Mesendoderm (in vitro differentiated cells): ENCODE data around the gene RABGAP1L.

Experiments
- DNase-seq: peaks from one replicate; pipeline ENCODE4 v3.0.0; 2013
- H2AK5ac ChIP-seq: 2 replicates; pipeline ENCODE4 v1.6.1; 2013; ENCODE audit warnings: low read length, inconsistent platforms
- H2BK120ac ChIP-seq: 2 replicates; pipeline ENCODE4 v1.6.1; 2013; ENCODE audit warnings: low read depth, mild to moderate bottlenecking, low read length, moderate library complexity, mixed read lengths
- H2BK15ac ChIP-seq: replicated peaks from 2 replicates; pipeline ENCODE4 v1.6.1; 2013; ENCODE audit warnings: low read depth, mild to moderate bottlenecking, moderate library complexity
- H2BK5ac ChIP-seq: 2 replicates; pipeline ENCODE4 v1.6.1; 2013; ENCODE audit warnings: low read length, inconsistent platforms
- H3K18ac ChIP-seq: 2 replicates; pipeline ENCODE4 v1.6.1; 2013; ENCODE audit warnings: mild to moderate bottlenecking, low read length, mixed read lengths
- H3K23ac ChIP-seq: one replicate; pipeline ENCODE4 v1.6.1; 2013; ENCODE audit warnings: low read length
- H3K27ac ChIP-seq: 2 replicates; pipeline ENCODE4 v1.5.1; 2013; ENCODE audit warnings: low read depth, mild to moderate bottlenecking, inconsistent platforms, low read length, moderate library complexity
- H3K27me3 ChIP-seq: 2 replicates; pipeline ENCODE4 v1.6.1; 2013; ENCODE audit warnings: low read length, control low read depth, mild to moderate bottlenecking, inconsistent platforms; ENCODE audit not compliant: insufficient read depth, poor library complexity
- H3K36me3 ChIP-seq: 2 replicates; pipeline ENCODE4 v1.6.1; 2013; ENCODE audit warnings: low read length, inconsistent platforms; ENCODE audit not compliant: control insufficient read depth, insufficient read depth
- H3K4ac ChIP-seq: one replicate; pipeline ENCODE4 v1.6.1; 2013; ENCODE audit warnings: low read depth, mild to moderate bottlenecking, low read length, moderate library complexity
- H3K4me1 ChIP-seq: 2 replicates; pipeline ENCODE4 v1.6.1; 2013; ENCODE audit warnings: low read depth, low read length, inconsistent platforms; ENCODE audit not compliant: control insufficient read depth
- H3K4me2 ChIP-seq: 2 replicates; pipeline ENCODE4 v1.6.1; 2013; ENCODE audit warnings: low read length
- H3K4me3 ChIP-seq: 2 replicates; pipeline ENCODE4 v1.5.1; 2013; ENCODE audit warnings: mild to moderate bottlenecking, low read length
- H3K56ac ChIP-seq: one replicate; pipeline ENCODE4 v1.6.1; 2013; ENCODE audit warnings: low read length
- H3K79me1 ChIP-seq: 2 replicates; pipeline ENCODE4 v1.6.1; 2013; ENCODE audit warnings: low read length, inconsistent platforms
- H3K79me2 ChIP-seq: 2 replicates; pipeline ENCODE4 v1.6.1; 2013; ENCODE audit warnings: mild to moderate bottlenecking, low read length; ENCODE audit not compliant: control insufficient read depth, insufficient read depth
- H3K9ac ChIP-seq: 2 replicates; pipeline ENCODE4 v1.6.1; 2013; ENCODE audit warnings: low read length, inconsistent platforms
- H4K5ac ChIP-seq: one replicate; pipeline ENCODE4 v1.6.1; 2013; ENCODE audit warnings: low read length
- H4K8ac ChIP-seq: one replicate; pipeline ENCODE4 v1.6.1; 2013; ENCODE audit warnings: low read depth, mild to moderate bottlenecking, control low read depth, low read length, moderate library complexity
- WGBS: extraction: QIAGEN DNeasy Blood & Tissue Kit; methylation state at CpG from one replicate; pipeline ENCODE4 v1.1.7; 2013; ENCODE audit warnings: low lambda C conversion rate, missing lambda C conversion rate; ENCODE audit not compliant: insufficient coverage; ENCODE audit errors: extremely low coverage; 5-methylcytosine and 5-hydroxymethylcytosine counted together

RABGAP1L gene

GRCh38 chr1:174149216-174149615 lies 10.1 kb upstream of the RABGAP1L start:
- no CpG with 5 or more reads among the region's 4 CpGs for WGBS
- no peak overlapping the region for H2BK120ac ChIP-seq
- H3K4me2 ChIP-seq = no peak overlapping the region
- H2BK15ac ChIP-seq = no peak overlapping the region
- H3K4me1 ChIP-seq = no peaks in the 10 kb centered on the region
- H3K27me3 ChIP-seq = no peaks in the 10 kb centered on the region
- H3K23ac ChIP-seq = no peak overlapping the region
- no peak overlapping the region for H3K56ac ChIP-seq
- H3K79me1 ChIP-seq = no peaks in the 10 kb centered on the region
- no peak overlapping the region for H4K5ac ChIP-seq
- no peak overlapping the region for H2BK5ac ChIP-seq
- no peak overlapping the region for H3K18ac ChIP-seq
- no peak overlapping the region for H3K4me3 ChIP-seq
- H3K4ac ChIP-seq = no peak overlapping the region
- H3K9ac ChIP-seq = no peak overlapping the region
- no peak for DNase-seq
- H2AK5ac ChIP-seq = no peak overlapping the region
- no peaks in the 10 kb centered on the region for H3K36me3 ChIP-seq
- H4K8ac ChIP-seq = no peak overlapping the region
- H3K27ac ChIP-seq = no peak overlapping the region
- H3K79me2 ChIP-seq = no peaks in the 10 kb centered on the region

GRCh38 chr1:174150499-174150898 lies 8.8 kb upstream of the RABGAP1L start:
- H3K56ac ChIP-seq = no peak overlapping the region
- H2BK120ac ChIP-seq = no peak overlapping the region
- no peak for DNase-seq
- no peak overlapping the region for H2BK5ac ChIP-seq
- no peaks in the 10 kb centered on the region for H3K4me1 ChIP-seq
- no peaks in the 10 kb centered on the region for H3K36me3 ChIP-seq
- H2AK5ac ChIP-seq = no peak overlapping the region
- H4K5ac ChIP-seq = no peak overlapping the region
- no peak overlapping the region for H4K8ac ChIP-seq
- H3K27ac ChIP-seq = no peak overlapping the region
- no peak overlapping the region for H3K4me2 ChIP-seq
- no peak overlapping the region for H2BK15ac ChIP-seq
- H3K4me3 ChIP-seq = no peak overlapping the region
- H3K27me3 ChIP-seq = no peaks in the 10 kb centered on the region
- no peaks in the 10 kb centered on the region for H3K79me1 ChIP-seq
- H3K4ac ChIP-seq = no peak overlapping the region
- no CpG with 5 or more reads among the region's 2 CpGs for WGBS
- H3K9ac ChIP-seq = no peak overlapping the region
- H3K23ac ChIP-seq = no peak overlapping the region
- no peaks in the 10 kb centered on the region for H3K79me2 ChIP-seq
- H3K18ac ChIP-seq = no peak overlapping the region

- H3K4me3 ChIP-seq = no peak overlapping the region
- no CpG with 5 or more reads among the region's 1 CpG for WGBS
Measured at GRCh38 chr1:174152427-174152826, 6.9 kb upstream of the RABGAP1L start.

GRCh38 chr1:174153085-174153824 lies 6.1 kb upstream of the RABGAP1L start:
- Histone ChIP-seq H2AK5ac (no peak overlapping the region), H3K27ac (no peak overlapping the region), H3K4me3 (no peak overlapping the region), H3K56ac (no peak overlapping the region), H4K8ac (no peak overlapping the region), H3K27me3 (no peaks in the 10 kb centered on the region), H3K18ac (no peak overlapping the region), H3K4ac (no peak overlapping the region), H2BK15ac (no peak overlapping the region), H3K79me2 (no peaks in the 10 kb centered on the region), H2BK5ac (no peak overlapping the region), H4K5ac (no peak overlapping the region), H3K9ac (no peak overlapping the region), H3K4me2 (no peak overlapping the region), H3K36me3 (no peaks in the 10 kb centered on the region), H3K23ac (no peak overlapping the region), H3K79me1 (no peaks in the 10 kb centered on the region), H3K4me1 (no peaks in the 10 kb centered on the region), H2BK120ac (no peak overlapping the region)
- DNase-seq = no peak
- WGBS = no CpG with 5 or more reads among the region's 5 CpGs

More at GRCh38 chr1:174152427-174152826, 6.9 kb upstream of the RABGAP1L start:
- Histone ChIP-seq H3K23ac (no peak overlapping the region), H3K18ac (no peak overlapping the region), H4K5ac (no peak overlapping the region), H3K4ac (no peak overlapping the region), H3K79me2 (no peaks in the 10 kb centered on the region), H3K56ac (no peak overlapping the region), H2BK120ac (no peak overlapping the region), H3K27ac (no peak overlapping the region), H2BK5ac (no peak overlapping the region), H3K36me3 (no peaks in the 10 kb centered on the region), H3K79me1 (no peaks in the 10 kb centered on the region), H3K27me3 (no peaks in the 10 kb centered on the region), H3K4me2 (no peak overlapping the region), H4K8ac (no peak overlapping the region), H3K4me1 (no peaks in the 10 kb centered on the region), H2AK5ac (no peak overlapping the region), H3K9ac (no peak overlapping the region), H2BK15ac (no peak overlapping the region)
- DNase-seq = no peak

- Histone ChIP-seq H3K79me2 (no peaks in the 10 kb centered on the region), H2BK120ac (no peak overlapping the region), H3K79me1 (no peaks in the 10 kb centered on the region), H3K18ac (no peak overlapping the region), H2BK5ac (no peak overlapping the region), H4K5ac (no peak overlapping the region), H3K4me1 (no peaks in the 10 kb centered on the region), H3K56ac (no peak overlapping the region), H3K4ac (no peak overlapping the region), H2BK15ac (no peak overlapping the region), H3K4me3 (no peak overlapping the region), H3K27me3 (no peaks in the 10 kb centered on the region), H3K4me2 (no peak overlapping the region), H3K27ac (no peak overlapping the region), H2AK5ac (no peak overlapping the region), H3K23ac (no peak overlapping the region), H4K8ac (no peak overlapping the region), H3K36me3 (no peaks in the 10 kb centered on the region), H3K9ac (no peak overlapping the region)
- DNase-seq = no peak
Measured at GRCh38 chr1:174153825-174154107, 5.6 kb upstream of the RABGAP1L start.

- Histone ChIP-seq H2BK15ac (no peak overlapping the region), H4K5ac (no peak overlapping the region), H3K4me2 (no peak overlapping the region), H3K4ac (no peak overlapping the region), H3K79me2 (no peaks in the 10 kb centered on the region), H3K56ac (no peak overlapping the region), H3K18ac (no peak overlapping the region), H3K23ac (no peak overlapping the region), H2BK120ac (no peak overlapping the region), H3K27me3 (no peaks in the 10 kb centered on the region), H4K8ac (no peak overlapping the region), H2BK5ac (no peak overlapping the region), H3K36me3 (no peaks in the 10 kb centered on the region), H3K79me1 (no peaks in the 10 kb centered on the region), H3K9ac (no peak overlapping the region), H3K4me3 (no peak overlapping the region), H2AK5ac (no peak overlapping the region), H3K27ac (no peak overlapping the region), H3K4me1 (no peaks in the 10 kb centered on the region)
- no CpG with 5 or more reads among the region's 1 CpG for WGBS
- DNase-seq = peak; percentile 51
Measured at GRCh38 chr1:174156437-174156836, 2.9 kb upstream of the RABGAP1L start.
